Left colon (tissue), 2 donors: ENCODE measurements around the gene CFD. TPM values are rescaled to one million over a fixed set of nuclear protein-coding genes. Genes with fewer than 3 reads are reported as not detected.
A peak's percentile ranks its signal among the peaks of the same experiment; 100 is the strongest.

Experiments used
- ATAC-seq: fragments of 200-7000 bp; cut with Tn5 transposase; one replicate; pipeline ENCODE4 v1.9.1; 2020; ENCODE audit warnings: mild to moderate bottlenecking, moderate library complexity
- DNase-seq, 2 donors: peaks; one replicate each; pipeline ENCODE4 v3.0.0-alpha.2; 2020
- intact Hi-C, 2 donors: fragments of 100-400 bp; cut with DNase I in 1 of 2; cut with micrococcal nuclease in 1 of 2; formaldehyde crosslinking; loops; one replicate each; pipeline versions ENCODE4 v1.11.2 to v1.14.0; 2022; cut with DNase I, micrococcal nuclease
- total RNA-seq, 2 donors: library from RNA; stranded (reverse); fragmentation: NEBNext Ultra II Directional; extraction: Animal tissue kit (Norgen Biotek cat#: 25700); gene quantifications; one replicate each; pipeline ENCODE4 v1.2.1, GENCODE V29; 2021
- donor health status: DM: no; HTN: no; CAD: no.
- donor health status: DM: yes; HTN: yes; CAD: no.

CFD gene
- total RNA-seq, 2 donors from 2014 or later = 57.0 to 136 TPM

DNA sequence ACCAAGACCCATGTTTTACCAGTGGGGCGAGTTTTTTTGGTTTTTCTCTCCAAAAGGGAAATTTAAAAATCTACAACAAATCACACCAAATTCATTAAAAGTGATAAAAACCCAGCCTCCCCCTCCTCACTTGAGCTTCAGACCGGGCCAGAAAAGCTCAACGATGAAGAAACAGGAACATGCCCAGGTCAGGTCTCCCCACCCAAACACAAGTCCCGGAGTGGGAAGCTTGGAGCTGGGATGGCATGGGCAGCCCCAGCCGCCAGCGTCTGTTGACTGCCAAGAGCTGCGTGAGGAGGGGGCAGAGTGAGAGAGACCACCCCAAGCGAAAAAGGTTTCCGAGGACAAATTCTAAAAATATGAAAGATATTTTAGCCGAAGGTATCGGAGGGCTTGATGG lies 37.5 kb downstream of the CFD start:
- DNase-seq (no peak), ATAC-seq (no peak)
- intact Hi-C loops = no loop called here

DNA sequence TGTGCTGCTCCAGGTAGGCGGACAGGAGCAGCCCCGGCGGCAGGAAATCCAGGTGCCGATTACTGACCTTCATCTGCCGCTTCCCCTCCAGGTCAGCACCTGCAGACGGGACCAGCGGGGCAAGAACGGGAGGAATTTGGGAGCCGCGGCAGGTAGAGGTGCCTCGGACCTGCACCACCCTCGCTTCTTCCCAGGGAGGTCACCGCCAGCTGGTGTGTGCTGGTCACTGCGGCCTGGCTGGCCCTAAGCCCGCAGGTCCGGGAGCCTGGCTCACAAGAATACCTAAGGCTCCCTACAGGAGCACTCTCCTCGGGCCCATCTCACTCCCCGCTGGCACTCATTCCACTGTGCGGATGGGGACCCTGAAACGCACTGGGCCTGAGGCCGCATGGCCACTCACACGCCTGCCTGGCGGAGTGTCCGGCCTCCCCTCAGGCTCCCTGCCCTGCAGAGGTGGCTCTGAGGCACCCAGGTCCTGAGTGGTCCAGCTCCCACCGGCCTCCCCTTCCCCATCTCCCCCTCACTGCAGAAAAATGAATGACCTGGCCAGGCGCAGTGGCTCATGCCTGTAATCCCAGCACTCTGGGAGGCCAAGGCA lies 38.1 kb downstream of the CFD start:
- ATAC-seq = no peak
- no peak for DNase-seq
- intact Hi-C loops = no loop called here

DNA sequence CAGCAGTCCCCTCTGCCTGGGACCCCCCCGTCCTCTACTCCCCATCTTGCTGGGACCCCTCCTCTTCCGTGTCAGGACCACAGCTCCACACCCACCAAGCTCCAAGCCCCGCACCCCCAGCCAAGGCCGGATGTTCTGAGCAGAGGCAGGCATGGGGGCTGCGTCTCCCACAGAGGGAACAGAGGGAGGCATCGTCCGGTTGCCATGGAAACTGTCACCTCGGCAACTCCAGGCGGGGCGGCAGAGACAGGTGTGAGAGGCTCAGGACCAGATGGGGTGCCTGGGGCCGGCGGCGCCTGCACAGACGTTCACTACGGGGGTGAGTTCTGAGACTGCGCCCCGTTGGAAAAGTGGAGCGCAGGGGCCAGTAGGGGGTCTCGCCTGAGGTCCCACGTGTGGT lies 39.2 kb downstream of the CFD start:
- ATAC-seq (no peak), DNase-seq (no peak)
- intact Hi-C loops = no loop called here

DNA sequence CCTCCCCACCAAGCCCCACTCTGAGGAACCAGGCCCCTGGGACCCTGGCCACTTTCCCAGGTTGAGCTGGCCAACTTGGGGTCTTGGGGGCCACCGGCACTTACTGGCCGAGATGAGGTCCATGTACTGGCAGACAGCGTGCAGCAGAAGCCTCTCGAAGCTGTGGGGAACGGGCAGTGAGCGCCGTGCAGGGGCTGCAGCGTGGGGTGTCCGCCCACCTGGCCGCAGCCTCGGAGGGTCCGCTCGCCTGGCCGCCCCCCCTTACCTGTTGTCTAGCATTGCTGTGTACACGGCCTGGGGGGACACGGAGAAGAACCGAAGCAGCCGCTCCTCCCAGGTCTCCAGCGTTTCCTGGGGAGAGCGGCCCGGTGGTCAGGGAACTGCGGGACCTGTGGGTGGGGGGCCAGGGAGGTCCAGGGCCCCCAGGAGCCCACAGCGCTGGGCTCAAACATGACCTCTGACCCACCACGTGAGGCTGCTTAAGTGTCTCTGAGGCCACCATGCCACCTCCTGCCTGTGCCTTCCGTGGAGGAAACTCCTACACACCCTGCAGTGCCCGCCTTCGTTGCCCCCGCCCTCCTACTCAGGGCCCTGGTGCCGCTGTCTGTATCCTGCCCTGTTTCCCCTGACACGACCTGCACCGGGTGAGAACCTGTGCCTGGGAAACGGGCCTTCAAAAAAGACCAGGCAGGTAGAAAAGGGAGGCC lies 40.0 kb downstream of the CFD start:
- intact Hi-C loops = no loop called here
- no peak for DNase-seq
- no peak for ATAC-seq

DNA sequence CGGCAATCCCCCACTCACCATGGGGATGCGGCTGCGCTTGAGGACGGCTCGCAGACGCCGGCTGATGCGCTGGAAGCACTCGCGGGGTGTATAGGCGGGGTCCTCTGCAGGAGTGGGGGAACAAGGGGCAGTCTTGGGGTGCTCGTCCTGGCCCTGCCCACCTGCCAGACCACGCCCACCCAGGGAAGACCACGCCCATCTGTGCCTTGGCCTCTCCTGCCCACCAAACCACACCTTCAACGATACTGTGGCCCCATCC lies 40.5 kb downstream of the CFD start:
- intact Hi-C loops = no loop called here
- ATAC-seq (no peak), DNase-seq (no peak)

DNA sequence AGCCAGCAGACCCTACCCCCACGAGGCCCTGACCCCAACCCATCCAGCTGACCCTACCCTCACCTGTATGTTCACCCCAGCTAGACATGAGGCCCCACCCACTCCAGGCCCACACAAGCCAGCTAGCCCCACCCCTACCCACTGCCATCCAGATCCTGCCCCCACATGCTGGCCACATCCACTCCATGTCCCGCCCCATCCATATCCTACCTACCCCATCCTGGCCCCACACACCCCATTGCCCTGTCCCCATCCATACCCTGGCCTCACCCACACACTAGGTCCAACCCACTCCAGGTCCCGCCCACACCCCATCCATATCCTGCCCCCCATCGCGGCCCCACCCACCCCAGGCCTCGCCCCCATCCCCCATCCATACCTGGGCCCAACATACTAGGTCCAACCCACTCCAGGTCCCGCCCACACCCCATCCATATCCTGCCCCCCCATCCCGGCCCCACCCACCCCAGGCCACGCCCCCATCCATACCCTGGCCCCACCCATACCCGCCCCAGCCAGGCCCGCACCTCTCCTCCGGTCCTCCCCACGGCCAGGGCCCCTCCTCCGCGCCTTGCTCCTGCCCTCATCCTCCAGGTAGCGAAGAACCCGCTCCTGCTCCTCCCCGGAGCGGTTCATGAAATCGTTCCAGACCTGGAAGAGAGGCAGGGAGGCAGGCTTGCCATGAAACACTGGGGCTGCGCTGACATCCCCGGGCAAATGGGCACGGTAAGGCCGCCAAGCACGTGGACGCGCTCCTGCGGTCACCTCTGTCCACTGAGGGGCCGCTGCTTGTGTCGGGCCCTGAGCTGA lies 41.0 kb downstream of the CFD start:
- intact Hi-C loops = no loop called here
- DNase-seq (peak in 1 of 2 donors; percentile 55), ATAC-seq (peak; percentile 77)

DNA sequence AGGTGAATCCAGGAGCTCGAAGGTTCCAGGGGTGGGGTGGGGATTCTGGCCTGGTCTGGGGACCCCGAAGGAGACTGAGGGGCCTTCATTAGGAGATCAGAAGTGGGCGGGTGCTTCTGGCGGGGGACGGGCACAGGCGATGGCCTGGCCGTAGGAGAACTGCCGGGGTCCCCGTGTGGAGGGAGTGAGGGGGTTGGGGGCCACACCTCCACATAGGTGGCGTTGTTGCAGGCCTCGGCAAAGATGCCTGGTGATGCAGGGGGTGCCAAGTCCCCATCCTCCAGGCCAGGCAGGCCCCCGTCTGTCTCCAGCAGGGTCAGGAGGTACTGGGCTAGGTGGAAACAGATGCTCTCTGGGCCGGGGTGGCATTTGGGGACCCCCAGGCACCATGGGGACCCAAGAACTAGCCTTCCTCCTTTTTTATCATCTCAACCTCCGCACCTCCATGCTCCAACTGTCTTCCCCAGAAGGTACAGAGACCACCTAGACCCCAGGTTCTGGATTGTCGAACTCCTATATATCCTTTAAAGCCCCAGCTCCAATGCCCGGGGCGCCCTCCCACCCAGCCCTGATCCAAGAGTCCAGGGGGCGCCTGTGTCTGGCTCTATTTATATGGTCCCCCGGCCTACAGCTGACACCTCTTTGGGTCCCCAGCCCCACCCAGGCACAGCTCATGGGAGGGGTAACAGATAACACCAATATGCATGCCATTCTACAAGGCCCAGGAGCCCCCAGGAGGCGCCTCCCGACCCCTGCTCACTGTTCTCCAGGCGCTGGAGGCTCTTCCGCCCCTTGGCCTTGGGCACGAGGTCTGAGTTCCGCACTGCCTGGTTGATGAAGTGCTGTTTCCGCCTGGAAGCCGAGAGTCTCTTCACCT lies 42.0 kb downstream of the CFD start:
- intact Hi-C loops = no loop called here
- ATAC-seq = no peak
- DNase-seq = no peak

DNA sequence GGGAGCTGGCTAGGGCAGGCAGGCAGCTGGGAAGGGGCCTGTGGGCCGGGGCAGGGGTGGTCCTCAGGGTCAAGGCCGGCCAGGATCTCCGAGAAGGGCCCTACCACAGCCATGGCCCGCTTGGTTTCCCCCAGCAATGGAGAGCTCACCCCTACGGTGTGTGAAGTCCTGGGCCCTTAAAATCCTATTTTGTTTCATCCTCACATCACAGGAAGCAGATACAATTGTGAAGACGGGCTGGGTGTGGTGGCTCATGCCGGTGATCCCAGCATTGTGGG lies 42.6 kb downstream of the CFD start:
- DNase-seq (no peak), ATAC-seq (no peak)
- intact Hi-C loops = no loop called here

DNA sequence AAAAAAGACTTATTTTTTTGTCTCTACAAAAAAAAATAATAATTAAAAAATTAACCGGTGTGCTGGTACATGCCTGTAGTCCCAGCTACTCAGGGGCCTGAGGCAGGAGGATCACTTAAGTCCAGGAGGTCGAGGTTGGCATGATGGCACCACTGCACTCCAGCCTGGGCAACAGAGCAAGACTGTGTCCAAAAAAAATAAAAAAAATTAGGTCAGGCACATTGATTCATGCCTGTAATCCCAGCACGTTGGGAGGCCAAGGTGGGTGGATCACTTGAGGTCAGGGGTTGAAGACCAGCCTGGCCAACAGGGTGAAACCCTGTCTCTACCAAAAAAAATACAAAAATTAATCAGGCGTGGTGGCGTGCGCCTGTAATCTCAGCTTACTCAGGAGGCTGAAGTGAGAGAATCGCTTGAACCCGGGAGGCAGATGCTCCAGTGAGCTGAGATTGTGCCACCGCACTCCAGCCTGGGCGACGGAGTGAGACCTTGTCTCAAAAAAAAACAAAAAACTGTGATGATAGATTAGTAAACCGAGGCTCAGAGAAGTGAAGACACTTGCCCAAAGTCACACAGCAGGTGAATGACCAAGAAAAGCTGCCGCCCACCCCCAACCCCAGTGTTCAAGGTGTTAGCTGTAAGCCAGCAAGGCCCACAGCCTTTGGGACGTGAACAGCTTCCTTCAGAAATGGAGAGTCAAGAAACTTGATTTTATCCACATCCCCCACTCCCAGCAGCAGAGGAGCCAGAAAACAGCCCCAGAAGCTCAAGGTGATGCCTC lies 43.2 kb downstream of the CFD start:
- ATAC-seq (no peak), DNase-seq (no peak)
- intact Hi-C loops = no loop called here

DNA sequence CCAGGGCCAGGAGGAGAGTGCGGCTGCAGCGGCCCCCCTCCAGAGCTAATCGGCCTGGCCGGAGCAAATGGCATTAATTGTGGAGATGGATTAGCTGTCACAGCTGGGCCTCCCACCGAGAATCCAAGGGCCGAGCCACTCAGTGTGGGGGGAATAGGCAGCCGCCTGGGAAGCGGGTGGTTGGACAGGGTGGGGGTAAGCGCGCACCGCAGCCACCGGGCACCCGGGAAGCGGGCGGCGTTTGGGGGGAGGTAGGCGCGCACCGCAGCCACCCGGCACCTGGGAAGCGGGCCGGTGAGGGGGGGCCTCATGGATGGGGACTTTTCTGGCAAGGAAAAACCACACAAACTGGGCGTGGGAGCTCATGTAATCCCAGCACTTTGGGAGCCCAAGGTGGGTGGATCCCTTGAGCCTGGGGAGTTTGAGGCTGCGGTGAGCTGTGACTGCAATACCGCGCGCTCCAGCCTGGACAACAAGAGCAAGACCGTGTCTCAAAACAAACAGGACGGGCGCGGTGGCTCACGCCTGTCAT lies 43.9 kb downstream of the CFD start:
- intact Hi-C loops = no loop called here
- ATAC-seq (no peak), DNase-seq (no peak)

DNA sequence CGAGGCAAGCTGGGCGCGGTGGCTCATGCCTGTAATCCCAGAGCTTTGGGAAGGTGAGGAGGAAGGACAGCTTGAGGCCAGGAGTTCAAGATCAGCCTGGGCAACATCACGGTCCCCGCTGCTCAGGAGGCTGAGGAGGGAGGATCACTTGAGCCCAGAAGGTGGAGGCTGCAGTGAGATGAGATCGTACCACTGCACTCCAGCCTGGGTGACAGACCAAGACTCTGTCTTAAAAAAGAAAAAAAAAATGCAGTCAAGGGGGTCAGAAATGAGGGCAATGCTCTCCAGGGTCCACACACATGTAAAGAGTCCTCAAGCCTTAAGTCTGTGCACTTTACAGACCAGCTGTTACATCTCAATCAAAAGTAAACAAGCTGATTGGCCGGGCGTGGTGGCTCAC lies 45.1 kb downstream of the CFD start:
- ATAC-seq = no peak
- DNase-seq = no peak
- intact Hi-C loops = no loop called here

DNA sequence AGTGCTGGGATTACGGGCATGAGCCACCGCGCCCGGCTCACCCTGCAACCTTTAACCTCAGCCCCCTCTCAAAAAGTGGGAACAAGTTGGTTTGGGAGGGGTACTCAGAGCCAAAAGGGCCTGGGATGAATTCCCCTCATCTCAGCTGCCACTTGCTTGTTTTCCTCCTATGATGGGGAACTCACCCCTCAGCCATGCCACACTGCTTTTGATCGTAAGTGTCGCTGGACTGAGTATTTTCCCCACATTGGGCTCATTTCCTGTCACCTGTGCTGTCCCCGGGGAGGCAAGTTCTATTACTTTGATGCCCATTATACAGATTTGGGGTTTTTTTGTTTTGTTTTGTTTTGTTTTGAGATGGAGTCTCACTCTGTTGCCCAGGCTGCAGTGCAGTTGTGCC lies 47.0 kb downstream of the CFD start:
- DNase-seq (no peak), ATAC-seq (no peak)
- intact Hi-C loops = no loop called here

DNA sequence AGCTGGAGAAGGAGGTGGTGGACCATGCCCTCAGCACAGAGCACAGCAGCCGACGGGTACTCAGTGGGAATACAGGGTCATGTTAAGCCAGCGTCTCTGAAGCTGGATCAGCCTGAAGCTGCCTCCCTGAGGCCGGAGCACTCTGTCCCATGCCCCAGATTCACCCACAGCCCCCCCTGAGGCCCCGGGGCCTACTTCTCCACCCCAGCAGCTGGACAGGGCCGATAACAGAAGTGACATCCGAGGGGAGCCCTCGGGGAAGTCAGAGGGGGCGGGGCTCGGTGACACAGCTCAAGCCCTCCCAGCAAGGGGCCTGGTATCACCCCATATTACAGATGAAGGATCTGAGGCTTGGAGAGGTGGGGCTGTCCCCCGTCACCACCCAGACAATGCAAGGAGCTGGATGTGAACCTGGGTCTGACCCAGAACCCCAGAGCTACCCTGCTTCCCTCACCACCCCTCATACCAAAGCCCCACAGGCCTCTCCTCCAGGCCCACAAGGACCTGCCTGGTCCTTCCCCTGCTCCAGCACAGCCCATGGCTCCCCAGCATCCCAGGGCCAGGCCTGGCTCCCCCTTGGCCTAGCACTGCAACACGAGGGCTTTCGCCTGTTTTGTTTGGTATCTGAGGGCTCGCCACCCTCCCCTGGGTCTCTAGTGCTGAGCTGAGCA lies 47.9 kb downstream of the CFD start:
- DNase-seq (peak in 1 of 2 donors; percentile 52), ATAC-seq (no peak)
- intact Hi-C loops = no loop called here

DNA sequence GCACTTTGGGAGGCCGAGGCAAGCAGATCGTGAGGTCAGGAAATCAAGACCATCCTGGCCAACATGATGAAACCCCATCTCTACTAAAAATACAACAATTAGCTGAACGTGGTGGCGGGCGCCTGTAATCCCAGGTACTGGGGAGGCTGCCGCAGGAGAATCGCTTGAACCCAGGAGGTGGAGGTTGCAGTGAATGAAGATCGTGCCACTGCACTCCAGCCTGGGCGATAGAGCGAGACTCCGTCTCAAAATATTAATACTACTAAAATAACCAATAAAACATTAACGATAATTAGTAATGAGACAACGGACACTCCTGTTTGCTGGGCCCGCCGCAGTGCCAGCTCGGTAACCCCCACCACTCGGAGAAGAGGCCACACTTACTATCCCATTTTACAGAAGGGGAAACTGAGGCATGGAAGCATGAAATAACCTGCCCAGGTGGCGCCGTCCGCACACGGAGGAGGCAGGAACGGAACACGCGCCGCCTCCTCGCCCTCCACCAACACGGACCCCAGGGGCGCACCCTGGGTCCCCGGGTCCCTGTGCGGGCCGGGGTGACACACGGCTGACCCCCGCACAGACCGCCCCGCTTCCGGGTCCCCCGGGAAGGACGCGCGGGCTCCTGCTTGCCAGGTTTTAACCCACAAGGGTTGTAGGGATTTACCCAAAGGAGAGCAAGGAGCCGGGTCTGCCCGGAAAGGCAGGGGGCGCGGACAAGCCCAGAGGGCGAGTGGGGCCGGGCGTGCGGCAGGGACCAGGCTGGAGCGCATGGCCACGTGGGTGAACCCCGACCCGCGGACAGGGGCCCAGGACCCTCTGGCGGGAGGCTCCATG lies 52.0 kb downstream of the CFD start:
- ATAC-seq (no peak), DNase-seq (no peak)
- intact Hi-C loops = no loop called here

DNA sequence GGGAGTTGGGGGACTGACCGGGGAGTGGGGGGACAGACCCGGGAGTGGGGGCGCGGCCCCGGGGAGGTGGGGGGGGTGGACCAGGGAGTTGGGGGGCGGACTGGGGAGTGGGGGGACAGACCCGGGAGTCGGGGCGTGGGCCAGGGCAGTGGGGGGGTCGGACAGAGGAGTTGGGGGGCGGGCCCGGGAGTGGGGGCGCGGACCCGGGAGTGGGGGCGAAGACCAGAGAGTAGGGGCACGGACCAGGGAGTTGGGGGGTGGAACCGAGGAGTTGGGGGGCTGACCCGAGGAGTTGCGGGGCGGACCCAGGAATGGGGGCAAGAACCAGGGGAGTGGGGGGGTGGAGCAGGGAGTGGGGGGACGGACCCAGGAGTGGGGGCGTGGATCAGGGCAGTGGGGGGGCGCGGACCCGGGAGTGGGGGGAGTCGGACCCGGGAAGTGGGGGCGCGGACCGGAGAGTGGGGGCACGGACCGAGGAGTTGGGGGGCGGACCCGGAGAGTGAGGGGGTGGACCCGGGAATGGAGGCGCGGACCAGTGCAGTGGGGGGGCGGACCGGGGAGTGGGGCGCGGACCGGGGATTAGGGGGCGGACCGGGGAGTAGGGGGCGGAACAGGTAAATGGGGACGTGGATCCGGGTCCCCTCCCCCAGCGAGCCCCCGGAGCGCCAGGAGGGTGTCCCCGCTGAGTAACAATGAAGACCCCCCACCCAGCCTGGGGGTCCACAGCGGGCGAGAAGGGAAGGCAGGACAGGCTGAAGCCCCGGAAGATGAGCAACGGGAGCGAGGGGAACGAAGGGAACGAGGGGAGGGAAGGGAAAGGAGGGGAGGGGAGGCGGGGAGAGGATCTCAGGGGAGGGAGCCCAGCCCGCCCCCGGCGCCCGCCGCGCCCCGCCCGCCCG lies 53.0 kb downstream of the CFD start:
- no peak for ATAC-seq
- DNase-seq = peak in 1 of 2 donors; percentile 62
- intact Hi-C loops = no loop called here
